HG03045 (cell line): ENCODE results near the gene CLK3.

Source experiments
- ATAC-seq: cut with Tn5 transposase; IDR thresholded peaks from one replicate; pipeline ENCODE4 v1.9.1; 2021; ENCODE audit warnings: mild to moderate bottlenecking, moderate library complexity; ENCODE audit not compliant: unreplicated experiment

Gene CLK3

DNA sequence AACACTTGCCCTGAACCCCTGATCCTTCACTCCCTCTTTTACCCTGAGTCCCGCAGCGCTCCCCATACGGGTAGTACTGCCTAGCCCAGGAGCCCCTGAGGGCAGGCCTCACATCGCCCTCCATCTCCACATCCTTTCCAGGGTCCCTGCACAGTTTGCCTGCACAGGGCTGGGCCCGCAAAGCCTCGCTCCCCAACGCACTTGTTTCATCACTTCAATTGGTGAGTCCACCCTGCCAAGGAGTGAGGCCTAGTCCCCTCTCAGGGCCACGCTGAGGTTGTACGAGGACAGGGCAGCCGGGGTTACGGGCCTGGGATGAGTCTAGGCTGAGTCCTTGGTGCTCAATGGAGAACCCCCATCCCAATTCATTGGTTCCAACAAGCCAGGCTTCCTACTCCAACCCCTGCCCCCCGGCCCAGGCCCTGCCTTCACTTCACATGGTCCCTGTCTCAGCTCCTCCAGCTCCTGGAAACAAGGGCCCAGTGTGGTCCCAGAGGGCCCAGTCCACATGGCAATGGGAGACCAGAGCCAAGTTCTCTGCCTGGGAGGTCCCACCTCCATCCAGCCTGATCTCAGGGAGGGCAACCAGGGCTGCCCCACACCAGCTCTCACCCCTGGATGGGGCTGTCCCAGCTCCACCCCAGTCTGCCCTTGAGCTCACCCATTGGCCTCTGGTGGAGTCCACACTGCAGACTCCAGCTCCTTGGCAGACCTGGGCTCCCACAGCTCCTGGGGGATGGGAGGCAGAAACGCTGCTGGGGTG lies 12.4 kb upstream of the CLK3 start:
- no peak for ATAC-seq

- ATAC-seq: no peak
These were observed 11.6 kb upstream of the CLK3 start for GRCh38 chr15:74603789-74604705.

GRCh38 chr15:74604983-74605794 lies 10.4 kb upstream of the CLK3 start:
- ATAC-seq: no peak

- ATAC-seq: no peak
These were observed 9.9 kb upstream of the CLK3 start for GRCh38 chr15:74605795-74606150.

DNA sequence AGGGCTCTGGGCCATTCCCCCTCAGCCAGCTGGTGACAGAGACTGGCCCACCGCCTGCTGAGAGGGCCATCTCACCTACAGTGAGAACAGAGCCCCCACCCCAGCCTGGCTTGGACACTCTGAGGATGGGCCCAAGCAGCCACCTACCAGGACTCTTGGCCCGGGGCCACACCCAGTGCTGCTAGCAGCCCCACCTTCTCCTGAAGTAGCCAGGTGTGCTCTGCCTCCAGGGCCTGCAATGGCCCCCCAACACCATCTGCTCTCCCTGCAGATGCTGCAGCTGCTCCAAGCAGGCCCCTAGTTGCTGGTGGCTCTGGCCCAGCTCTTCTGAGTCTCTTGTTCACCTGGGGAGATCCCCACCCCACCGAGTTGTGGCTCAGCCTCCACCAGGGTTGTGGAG lies 6.8 kb upstream of the CLK3 start:
- ATAC-seq: no peak

DNA sequence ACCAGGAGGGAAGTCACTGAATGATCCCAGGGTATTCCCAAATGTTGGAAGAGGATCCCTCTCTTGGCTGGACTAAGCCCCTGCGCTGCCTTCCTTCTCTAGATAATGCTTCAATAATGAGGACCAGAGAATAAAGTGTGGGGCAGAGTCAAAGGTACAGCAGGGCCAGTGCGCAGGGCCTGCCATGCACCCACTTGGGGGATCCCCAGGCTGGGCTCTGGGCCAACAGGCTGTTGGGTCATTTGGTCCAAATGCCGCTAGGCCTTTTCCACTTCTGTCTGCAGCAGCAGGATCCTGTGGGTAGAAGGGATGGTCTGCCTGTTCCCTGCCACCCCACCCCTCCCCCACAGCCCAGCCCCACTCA lies 5.7 kb upstream of the CLK3 start:
- ATAC-seq: no peak

- no peak for ATAC-seq
These were observed 5.2 kb upstream of the CLK3 start for GRCh38 chr15:74610302-74610951.

GRCh38 chr15:74611341-74611740 lies 4.3 kb upstream of the CLK3 start:
- ATAC-seq: no peak

GRCh38 chr15:74611834-74612233 lies 3.8 kb upstream of the CLK3 start:
- no peak for ATAC-seq

DNA sequence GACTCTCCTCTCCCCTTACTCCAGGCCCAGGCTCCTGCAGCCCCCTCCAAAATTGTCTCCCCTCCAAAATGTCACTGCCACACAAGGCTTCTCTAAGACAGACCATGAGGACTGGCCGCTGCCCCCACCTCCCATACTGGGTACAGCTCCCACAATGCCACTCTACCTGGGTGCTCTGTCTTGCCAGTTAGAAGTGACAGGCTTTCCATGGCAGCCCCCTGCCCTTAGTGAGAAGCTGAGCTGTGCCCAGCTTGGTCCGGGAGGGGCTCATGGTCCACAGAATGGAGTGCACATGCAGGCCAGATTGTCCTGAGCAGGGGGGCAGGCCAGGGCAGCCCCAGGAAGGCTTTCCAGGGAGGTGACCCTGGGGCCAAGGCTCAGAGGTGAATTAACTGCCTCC lies 3.0 kb upstream of the CLK3 start:
- no peak for ATAC-seq

GRCh38 chr15:74613089-74613952 lies 2.3 kb upstream of the CLK3 start:
- no peak for ATAC-seq

GRCh38 chr15:74613953-74614743 lies 1.5 kb upstream of the CLK3 start:
- no peak for ATAC-seq

- ATAC-seq: peak; percentile 44
These were observed 710 bp upstream of the CLK3 start for GRCh38 chr15:74614744-74615507.

- no peak for ATAC-seq
These were observed 817 bp downstream of the CLK3 start for GRCh38 chr15:74616366-74616939.

- no peak for ATAC-seq
These were observed 1.4 kb downstream of the CLK3 start for GRCh38 chr15:74616996-74617395.

GRCh38 chr15:74618841-74619596 lies 3.4 kb downstream of the CLK3 start:
- ATAC-seq: no peak

DNA sequence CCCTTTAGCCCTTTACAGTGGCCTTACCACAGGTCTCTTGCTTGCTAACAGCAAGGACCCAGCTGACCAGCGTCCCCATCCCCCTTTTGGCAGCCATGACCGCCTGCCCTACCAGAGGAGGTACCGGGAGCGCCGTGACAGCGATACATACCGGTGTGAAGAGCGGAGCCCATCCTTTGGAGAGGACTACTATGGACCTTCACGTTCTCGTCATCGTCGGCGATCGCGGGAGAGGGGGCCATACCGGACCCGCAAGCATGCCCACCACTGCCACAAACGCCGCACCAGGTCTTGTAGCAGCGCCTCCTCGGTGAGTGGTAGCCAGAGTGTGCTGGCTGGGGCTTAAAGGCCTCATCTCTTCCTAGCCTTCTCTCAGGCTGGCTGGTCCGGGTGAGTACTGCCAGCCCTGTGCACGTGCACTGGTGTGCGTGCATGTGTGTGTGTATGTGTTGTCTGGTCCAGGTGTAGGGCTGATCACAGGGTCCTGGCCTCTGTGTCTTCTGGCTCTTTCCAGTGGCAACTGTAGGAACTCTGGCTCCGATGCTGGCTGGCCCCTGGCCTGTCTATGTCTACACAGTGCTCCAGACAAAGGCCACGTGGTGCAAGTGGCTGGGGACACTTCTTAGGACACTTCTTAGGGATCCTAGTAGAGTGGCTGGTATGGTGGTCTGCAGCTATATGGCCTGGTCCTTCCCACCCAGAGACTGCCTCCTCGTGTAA lies 4.4 kb downstream of the CLK3 start:
- ATAC-seq: no peak
